HG03108 (cell line): ENCODE data around the gene RNF10.
"Not testable (repeated sequence)": the region's sequence is repeated elsewhere in the genome, so short reads cannot be mapped to it uniquely, and the experiment has no call there.

Source experiments
- ATAC-seq: cut with Tn5 transposase; IDR thresholded peaks from one replicate; pipeline ENCODE4 v1.9.1; 2021; ENCODE audit warnings: moderate library complexity; ENCODE audit not compliant: unreplicated experiment

RNF10 gene

GRCh38 chr12:120574106-120574505 is 40.0 kb downstream of the RNF10 start:
- no peak for ATAC-seq

- no peak for ATAC-seq
Observed at GRCh38 chr12:120579179-120579578, 45.0 kb downstream of the RNF10 start.

GRCh38 chr12:120580787-120581723 is 46.9 kb downstream of the RNF10 start, which contains the start of gene POP5:
Gene POP5, minus strand, starts transcription at chr12:120581402. Its CDS starts 40 bp downstream, at chr12:120581362.
- ATAC-seq, result peak; percentile 89

DNA sequence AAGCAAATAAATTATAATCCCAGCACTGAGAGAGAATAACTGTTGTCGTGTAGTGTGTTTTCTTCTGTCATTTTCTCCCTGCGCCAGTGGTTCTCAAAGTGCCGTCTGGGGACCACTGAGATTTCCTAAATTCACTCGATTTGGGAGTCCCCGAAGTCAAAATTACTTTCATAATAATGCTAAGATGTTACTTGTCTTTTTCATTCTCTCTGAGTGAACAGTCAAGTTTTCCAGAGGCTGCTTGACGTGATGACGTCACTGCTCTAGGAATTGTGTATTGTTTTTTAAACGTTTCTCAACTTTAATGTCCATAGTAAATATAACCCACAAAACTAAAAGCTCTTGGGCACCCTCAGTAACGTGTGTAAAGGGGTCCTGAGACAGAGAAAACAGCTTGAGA is 47.8 kb downstream of the RNF10 start:
- no peak for ATAC-seq

GRCh38 chr12:120583478-120584030 is 49.4 kb downstream of the RNF10 start:
- ATAC-seq, result no peak

DNA sequence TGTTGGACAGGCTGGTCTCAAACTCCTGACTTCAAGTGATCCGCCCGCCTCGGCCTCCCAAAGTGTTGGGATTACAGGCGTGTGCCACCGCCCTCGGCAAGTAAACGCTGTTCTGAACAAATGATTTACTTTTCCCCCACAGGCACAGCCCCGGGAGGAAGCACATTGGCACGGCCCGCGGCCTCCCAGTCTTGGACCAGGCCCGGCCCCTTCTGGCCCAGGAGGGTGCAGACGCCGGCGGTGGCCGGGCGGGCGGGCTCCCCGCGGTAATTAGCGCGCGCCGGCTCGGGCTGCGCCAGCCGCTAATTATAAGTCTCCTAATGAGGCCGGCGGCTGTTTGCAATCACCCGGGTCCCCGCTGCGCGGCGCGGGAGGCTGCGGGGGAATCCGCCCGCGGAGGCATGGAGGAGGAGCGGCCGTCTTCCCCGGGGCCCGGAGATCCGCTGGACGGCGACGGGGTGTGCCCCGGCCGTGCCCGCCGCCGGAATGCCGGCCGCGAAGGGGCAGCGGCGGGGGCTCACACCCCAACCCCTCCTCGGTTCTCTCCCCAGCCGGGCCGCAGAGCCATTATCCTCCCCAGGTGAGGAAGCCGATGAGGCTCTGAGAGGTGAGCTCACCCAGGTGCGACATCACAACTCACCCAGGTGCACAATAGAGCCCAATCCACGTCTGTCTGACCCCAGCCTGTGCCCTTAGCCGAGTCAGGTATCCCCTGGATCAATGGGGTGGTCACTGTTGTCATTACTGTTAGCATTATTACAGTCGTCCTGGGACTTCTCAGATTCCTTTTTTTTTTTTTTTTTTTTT is 50.4 kb downstream of the RNF10 start:
- no peak for ATAC-seq

- ATAC-seq, result no peak
Observed at GRCh38 chr12:120586206-120586605, 52.0 kb downstream of the RNF10 start.

- no peak for ATAC-seq
Observed at GRCh38 chr12:120586860-120587259, 52.7 kb downstream of the RNF10 start.

GRCh38 chr12:120588371-120588770 is 54.2 kb downstream of the RNF10 start:
- no peak for ATAC-seq

GRCh38 chr12:120588948-120589930 is 55.1 kb downstream of the RNF10 start:
- no peak for ATAC-seq

DNA sequence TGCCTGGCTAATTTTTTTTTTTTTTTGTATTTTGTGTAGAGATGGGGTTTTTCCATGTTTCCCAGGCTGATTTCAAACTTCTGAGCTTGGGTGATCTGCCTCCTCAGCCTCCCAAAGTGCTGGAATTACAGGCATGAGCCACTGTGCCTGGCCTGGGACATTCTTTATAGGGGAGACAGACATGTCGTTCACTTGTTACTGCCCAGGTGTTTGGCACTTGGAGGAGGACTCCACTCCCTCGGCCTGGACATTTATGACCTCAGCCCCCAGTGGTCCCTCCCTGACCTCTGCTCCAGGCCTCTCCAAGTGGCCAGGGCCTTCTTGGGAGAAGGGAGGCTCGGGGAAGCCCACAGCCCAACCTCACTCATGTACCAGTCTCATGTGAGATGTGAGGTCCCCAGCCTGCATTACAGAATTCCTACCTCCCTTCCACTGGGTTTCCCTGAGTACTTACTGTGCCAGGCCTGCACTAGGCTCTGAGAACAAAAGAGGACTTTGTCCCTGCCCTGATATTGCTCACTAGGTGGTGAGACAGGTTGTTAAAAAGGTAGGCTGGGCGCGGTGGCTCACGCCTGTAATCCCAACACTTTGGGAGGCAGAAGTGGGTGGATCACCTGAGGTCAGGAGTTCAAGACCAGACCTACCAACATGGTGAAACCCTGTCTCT is 56.7 kb downstream of the RNF10 start:
- no peak for ATAC-seq

DNA sequence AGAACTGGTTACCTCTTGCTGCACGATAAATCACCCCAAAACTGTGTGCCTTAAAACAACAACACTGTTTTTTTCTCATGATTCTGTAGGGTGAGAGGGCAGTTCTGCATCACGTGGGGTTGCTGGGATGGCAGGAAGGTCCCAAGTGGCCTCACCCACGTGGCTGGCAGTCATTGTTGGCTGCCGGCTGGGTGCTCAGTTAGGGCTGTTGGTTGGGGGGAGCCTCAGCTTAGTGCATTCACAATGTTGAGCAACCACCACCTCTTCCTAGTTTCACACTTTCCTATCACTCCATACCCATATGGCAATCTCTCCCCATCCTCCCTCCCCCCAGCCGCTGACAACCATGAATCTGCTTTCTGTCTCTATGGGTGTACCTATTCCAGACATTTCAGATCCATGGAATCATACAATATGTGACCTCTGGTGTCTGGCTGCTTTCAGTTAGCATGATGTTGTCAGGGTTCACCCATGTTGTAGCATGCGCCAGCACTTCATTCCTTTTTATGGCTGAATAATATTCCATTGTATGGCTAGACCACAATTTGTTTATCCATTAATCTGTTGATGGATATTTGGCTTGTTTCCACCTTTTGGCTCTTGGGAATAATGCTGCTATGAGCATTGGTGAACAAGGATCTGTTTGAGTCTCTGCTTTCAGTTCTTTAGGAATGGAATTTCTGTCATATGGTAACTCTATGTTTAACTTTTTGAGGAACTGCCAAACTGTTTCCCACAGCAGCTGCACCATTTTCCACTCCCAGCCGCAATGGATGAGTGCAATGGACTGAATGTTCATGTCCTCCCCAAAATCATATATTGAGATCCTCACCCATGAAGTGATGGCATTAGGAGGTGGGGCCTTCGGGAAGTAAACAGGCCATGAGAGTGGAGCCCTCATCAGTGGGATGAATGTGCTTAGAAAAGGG is 58.2 kb downstream of the RNF10 start:
- ATAC-seq, result no peak

DNA sequence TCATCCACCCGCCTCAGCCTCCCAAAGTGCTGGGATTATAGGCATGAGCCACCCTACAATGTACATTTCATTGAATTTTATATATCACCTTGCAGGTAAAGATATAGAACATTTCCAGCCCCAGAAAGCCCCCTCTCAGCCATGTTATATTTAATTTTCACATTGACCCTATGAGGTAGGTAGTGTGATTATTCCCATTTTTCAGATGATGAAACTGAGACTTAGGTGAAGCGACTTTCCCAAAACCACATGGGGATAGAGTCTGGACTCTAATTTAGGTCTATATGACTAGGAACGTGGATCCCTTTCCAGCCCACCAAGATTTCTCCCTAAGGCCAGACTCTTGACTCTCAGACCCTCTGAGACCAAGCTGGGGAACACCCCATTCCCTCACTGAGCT is 62.7 kb downstream of the RNF10 start:
- no peak for ATAC-seq

DNA sequence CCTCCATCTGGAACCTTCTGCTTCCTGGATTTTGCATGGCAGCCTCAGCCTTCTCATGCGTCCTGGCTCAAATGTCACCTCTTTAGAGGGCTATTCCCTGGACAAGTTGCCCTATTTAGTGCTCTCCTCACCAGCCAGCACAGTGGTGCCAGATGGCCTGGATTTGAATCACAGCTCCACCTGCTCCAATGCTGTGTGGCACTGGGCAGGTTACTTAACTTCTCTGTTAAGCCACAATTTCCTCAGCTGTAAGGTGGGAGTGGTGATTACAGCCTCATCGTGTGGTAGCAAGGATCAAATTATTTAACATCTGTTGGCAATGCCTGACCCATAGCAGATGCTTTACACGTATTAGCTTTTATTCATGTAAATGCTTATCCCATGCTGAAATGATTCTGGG is 63.7 kb downstream of the RNF10 start:
- no peak for ATAC-seq

DNA sequence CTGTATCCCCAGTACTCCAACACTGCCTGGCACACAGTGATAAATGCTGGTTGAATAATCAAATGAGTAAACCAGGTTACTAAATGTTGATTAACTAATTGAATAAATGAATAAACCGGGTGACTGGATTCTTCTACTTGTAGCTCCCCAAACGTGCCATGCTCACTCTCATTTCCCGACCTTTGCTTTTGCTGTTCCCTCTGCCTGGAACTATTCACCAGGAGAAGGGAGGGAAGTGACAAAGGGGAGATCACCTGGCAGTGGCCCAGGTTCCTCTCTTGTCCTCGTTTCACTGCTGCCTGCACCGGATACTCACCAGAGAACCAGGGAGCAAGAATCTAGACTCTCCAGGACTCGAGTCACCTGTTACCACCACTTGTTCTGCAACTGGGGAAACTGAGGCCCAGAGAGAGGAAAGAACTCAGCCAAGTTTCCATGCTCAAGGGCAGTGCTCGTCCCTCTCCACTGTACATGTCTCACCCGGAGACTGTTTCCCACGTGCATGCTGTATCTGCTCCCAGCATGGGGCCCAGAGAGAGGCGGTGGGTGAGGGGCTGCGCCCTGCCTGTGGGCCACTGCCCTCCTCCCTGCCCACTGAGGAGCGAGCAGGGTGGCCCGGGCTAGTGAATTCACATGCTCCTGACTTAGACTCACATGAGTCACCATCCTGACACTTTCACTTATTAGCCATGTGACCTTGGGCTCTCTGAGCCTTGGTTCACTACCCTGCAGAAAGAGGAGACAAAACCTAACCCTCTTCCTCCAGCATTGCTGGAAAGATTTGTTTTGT is 64.7 kb downstream of the RNF10 start:
- no peak for ATAC-seq

DNA sequence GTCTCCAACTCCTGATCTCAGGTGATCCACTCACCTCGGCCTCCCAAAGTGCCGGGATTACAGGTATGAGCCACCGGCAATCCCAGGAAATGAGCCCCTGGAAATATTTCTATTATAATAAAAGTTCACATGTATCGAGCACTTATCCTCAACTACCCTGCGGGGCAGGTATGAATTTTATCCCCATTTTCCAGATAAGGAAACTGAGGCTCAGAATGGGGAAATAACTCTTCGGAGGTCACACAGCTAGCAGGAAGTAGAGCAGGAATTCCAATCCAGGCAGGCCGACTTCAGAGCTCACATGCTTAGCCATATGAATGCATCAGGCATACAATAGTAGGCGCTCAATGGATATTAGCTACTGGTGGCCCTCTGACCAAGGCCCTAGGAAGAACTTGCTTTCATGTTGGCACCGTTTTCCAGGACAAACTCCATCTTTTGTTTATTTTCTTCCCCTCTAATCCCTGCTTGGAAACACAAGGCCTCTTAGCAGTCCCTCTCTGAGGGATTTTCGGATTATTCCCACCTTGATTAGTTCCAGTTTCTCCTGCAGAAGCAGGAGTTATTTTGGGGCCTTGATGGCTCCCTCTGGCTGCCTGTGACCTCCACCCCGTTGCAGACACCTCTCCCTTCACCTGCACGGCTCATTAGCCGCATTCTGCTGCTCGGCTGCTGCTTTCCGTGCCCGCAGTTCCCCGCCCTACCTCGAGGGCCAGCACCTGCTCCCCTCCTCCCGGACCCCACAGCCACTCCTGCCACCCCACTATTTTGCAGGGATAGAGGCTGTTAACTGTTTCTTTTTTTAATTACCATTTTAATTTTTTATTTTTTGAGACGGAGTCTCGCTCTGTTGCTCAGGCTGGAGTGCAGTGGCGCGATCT is 65.8 kb downstream of the RNF10 start:
- ATAC-seq, result no peak

DNA sequence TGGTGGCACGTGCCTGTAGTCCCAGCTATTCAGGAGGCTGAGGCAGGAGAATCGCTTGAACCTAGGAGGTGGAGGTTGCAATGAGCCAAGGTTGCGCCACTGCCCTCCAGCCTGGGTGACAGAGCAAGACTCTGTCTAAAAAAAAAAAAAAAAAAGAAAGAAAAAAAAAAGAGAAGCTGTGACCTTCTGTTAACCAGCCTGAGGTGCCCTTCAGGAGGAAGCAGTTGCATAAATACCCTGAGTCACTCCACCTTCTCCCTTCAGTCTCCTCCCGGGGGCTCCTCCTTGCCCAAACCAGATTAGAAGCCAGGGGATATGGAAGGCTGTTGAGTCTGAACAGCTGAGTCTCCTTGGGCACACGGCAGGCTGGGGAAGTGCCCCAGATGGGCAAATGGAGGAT is 68.3 kb downstream of the RNF10 start:
- not testable (repeated sequence) for ATAC-seq
